SK-N-SH (cell line): ENCODE data around the gene KCNK4. TPM values are rescaled to one million over a fixed set of nuclear protein-coding genes. Genes with fewer than 3 reads are reported as not detected.
A peak's percentile ranks its signal among the peaks of the same experiment; 100 is the strongest.

Source experiments
- CTCF ChIA-PET: fragments of 300-600, 350-600 bp; formaldehyde crosslinking; extraction: SDS; loops from one replicate; lab custom pipeline; 2021; lab: Yijun Ruan, JAX
- POLR2A ChIA-PET: fragments of 350-600 bp; sonication (Branson Sonifier 250); formaldehyde crosslinking; extraction: SDS; loops from one replicate; lab custom pipeline; 2020; ENCODE audit warnings: antibody characterized with exemption, inconsistent platforms; lab: Yijun Ruan, JAX
- DNase-seq: peaks from one replicate; pipeline ENCODE4 v3.0.0; 2012
- H2AFZ ChIP-seq: fragments of 200-600 bp; sonication (generic); 2 replicates; pipeline ENCODE4 v1.8.1; 2016; ENCODE audit warnings: antibody characterized with exemption, mild to moderate bottlenecking, low read depth
- H3F3A ChIP-seq: fragments of 200-600 bp; sonication (generic); replicated peaks from 2 replicates; pipeline ENCODE3; 2016; ENCODE audit warnings: antibody characterized with exemption, mild to moderate bottlenecking; ENCODE audit not compliant: insufficient read depth
- H3K27ac ChIP-seq, 2 experiments: fragments of 200-500 bp in 1 of 2; fragments of 200-600 bp in 1 of 2; sonication (Bioruptor generic) in 1 of 2; sonication (generic), shearing (Covaris generic) in 1 of 2; 2 replicates each; pipeline versions ENCODE4 v1.5.1 to v1.6.1; 2014 to 2016; ENCODE audit warnings: low read depth in 2 of 2, inconsistent platforms in 1 of 2, low read length in 1 of 2, mild to moderate bottlenecking in 1 of 2, mixed read lengths in 1 of 2
- H3K27me3 ChIP-seq: fragments of 200-600 bp; sonication (generic), shearing (Covaris generic); 2 replicates; pipeline ENCODE4 v1.6.1; 2016; ENCODE audit warnings: mixed run types; ENCODE audit not compliant: insufficient read depth
- H3K36me3 ChIP-seq, 2 experiments: fragments of 200-500 bp in 1 of 2; fragments of 200-600 bp in 1 of 2; sonication (Bioruptor generic) in 1 of 2; sonication (generic) in 1 of 2; replicated peaks in 1 of 2; 2 replicates each; pipeline versions ENCODE3 to v1.5.1; 2014 to 2016; ENCODE audit warnings: low read length in 1 of 2, mild to moderate bottlenecking in 1 of 2; ENCODE audit not compliant: insufficient read depth in 2 of 2, control insufficient read depth in 1 of 2
- H3K4me1 ChIP-seq, 2 experiments: fragments of 200-500 bp in 1 of 2; fragments of 200-600 bp in 1 of 2; sonication (Bioruptor generic) in 1 of 2; sonication (generic), shearing (Covaris generic) in 1 of 2; 2 replicates each; pipeline versions ENCODE4 v1.5.1 to v1.6.1; 2014 to 2016; ENCODE audit warnings: low read depth in 1 of 2, low read length in 1 of 2, mixed run types in 1 of 2; ENCODE audit not compliant: insufficient read depth in 2 of 2, control insufficient read depth in 1 of 2
- H3K4me2 ChIP-seq: fragments of 200-600 bp; sonication (generic), shearing (Covaris generic); 2 replicates; pipeline ENCODE4 v1.6.1; 2017; ENCODE audit warnings: mixed run types
- H3K4me3 ChIP-seq, 2 experiments: fragments of 200-500 bp in 1 of 2; fragments of 200-600 bp in 1 of 2; sonication (Bioruptor generic) in 1 of 2; sonication (generic), shearing (Covaris generic) in 1 of 2; 2 replicates each; pipeline versions ENCODE4 v1.5.1 to v1.8.1; 2014 to 2016; ENCODE audit warnings: low read depth in 2 of 2, inconsistent platforms in 1 of 2, low read length in 1 of 2, mild to moderate bottlenecking in 1 of 2, mixed read lengths in 1 of 2, moderate library complexity in 1 of 2
- H3K79me2 ChIP-seq: fragments of 200-600 bp; sonication (generic); 2 replicates; pipeline ENCODE4 v1.8.1; 2017; ENCODE audit warnings: mild to moderate bottlenecking; ENCODE audit not compliant: insufficient read depth
- H3K9ac ChIP-seq: fragments of 200-600 bp; sonication (generic); 2 replicates; pipeline ENCODE4 v1.6.1; 2017; ENCODE audit warnings: mixed run types
- H3K9me2 ChIP-seq: fragments of 200-600 bp; sonication (generic); 2 replicates; pipeline ENCODE4 v1.6.1; 2017; ENCODE audit warnings: mixed run types
- H3K9me3 ChIP-seq: fragments of 200-600 bp; sonication (generic); 2 replicates; pipeline ENCODE4 v1.6.1; 2017; ENCODE audit warnings: mixed run types, mild to moderate bottlenecking, moderate library complexity
- H4K20me1 ChIP-seq: fragments of 200-600 bp; sonication (generic); 2 replicates; pipeline ENCODE4 v1.6.1; 2017; ENCODE audit warnings: mild to moderate bottlenecking, mixed run types; ENCODE audit not compliant: insufficient read depth
- ELF1 ChIP-seq: IDR thresholded peaks from 2 replicates; pipeline ENCODE4 v1.4.0; 2012
- EP300 ChIP-seq, 2 experiments: IDR thresholded peaks; 2 replicates each; pipeline versions ENCODE4 v1.4.0 to v1.6.1; 2012; ENCODE audit warnings: borderline replicate concordance in 1 of 2, low read depth in 1 of 2, low read length in 1 of 2
- EZH2phosphoT487 ChIP-seq: fragments of 200-600 bp; sonication (generic); IDR thresholded peaks from 2 replicates; pipeline ENCODE4 v1.6.1; 2017; ENCODE audit warnings: low read depth, mixed run types, mild to moderate bottlenecking, antibody characterized with exemption, moderate library complexity, borderline replicate concordance
- GABPA ChIP-seq: IDR thresholded peaks from 2 replicates; pipeline ENCODE4 v1.4.0; 2012; ENCODE audit warnings: low read depth, mild to moderate bottlenecking
- GATA2 ChIP-seq: sonication (generic); formaldehyde crosslinking; IDR thresholded peaks from 2 replicates; pipeline ENCODE4 v1.5.0; 2020; ENCODE audit warnings: mild to moderate bottlenecking, missing genetic modification reagents
- JUND ChIP-seq: IDR thresholded peaks from 2 replicates; pipeline ENCODE4 v1.4.0; 2012
- MAX ChIP-seq: IDR thresholded peaks from 2 replicates; pipeline ENCODE4 v1.4.0; 2012; ENCODE audit warnings: low read depth
- MEF2A ChIP-seq: IDR thresholded peaks from 2 replicates; pipeline ENCODE4 v1.4.0; 2012; ENCODE audit warnings: low read depth, borderline replicate concordance
- NFIC ChIP-seq: IDR thresholded peaks from 2 replicates; pipeline ENCODE4 v1.4.0; 2012; ENCODE audit warnings: borderline replicate concordance
- PBX3 ChIP-seq: IDR thresholded peaks from 2 replicates; pipeline ENCODE4; 2012
- RCOR1 ChIP-seq: fragments of 150-350 bp; IDR thresholded peaks from 2 replicates; pipeline ENCODE4 v1.6.1; 2017; ENCODE audit warnings: antibody characterized with exemption, low read length
- REST ChIP-seq: IDR thresholded peaks from 2 replicates; pipeline ENCODE4 v1.6.1; 2012; ENCODE audit warnings: mild to moderate bottlenecking, low read depth, low read length, moderate library complexity
- RFX5 ChIP-seq: IDR thresholded peaks from 2 replicates; pipeline ENCODE4 v1.6.1; 2012; ENCODE audit warnings: mild to moderate bottlenecking, improper control_type of control experiment, low read length
- TCF12 ChIP-seq: IDR thresholded peaks from 2 replicates; pipeline ENCODE4 v1.4.0; 2012
- TEAD4 ChIP-seq: IDR thresholded peaks from 2 replicates; pipeline ENCODE4 v1.4.0; 2012; ENCODE audit warnings: mild to moderate bottlenecking, borderline replicate concordance; ENCODE audit not compliant: insufficient read depth
- USF2 ChIP-seq: fragments of 150-350 bp; IDR thresholded peaks from 2 replicates; pipeline ENCODE4 v1.6.1; 2017; ENCODE audit warnings: antibody characterized with exemption, low read length, low read depth, borderline replicate concordance
- YY1 ChIP-seq: IDR thresholded peaks from 2 replicates; pipeline ENCODE4 v1.4.0; 2012; ENCODE audit warnings: low read depth, mild to moderate bottlenecking
- WGBS: methylation state at CpG from one replicate; pipeline ENCODE4 v1.1.6; 2017; ENCODE audit warnings: low lambda C conversion rate; 5-methylcytosine and 5-hydroxymethylcytosine counted together
- polyA plus RNA-seq, 3 experiments: library from polyadenylated mRNA; depleted of rRNA; stranded (reverse); fragments of >200 nt; gene quantifications; 2 replicates each; pipeline ENCODE4 v1.2.3, GENCODE V29; 2012

Gene KCNK4
- polyA plus RNA-seq, 1 of the 3 experiments (the other 2 are of a cell fraction) = 0.16 TPM

- Histone ChIP-seq H3K4me1 (peaks cover 5 to 18% of the 10 kb centered on the region in 2 experiments; a peak in 2 of 4 replicates), H3F3A (peaks cover 12% of the 10 kb centered on the region), H3K27ac (peak overlapping the region; percentile 83 to 96; a peak in 3 of 4 replicates), H3K79me2 (peaks cover 22% of the 10 kb centered on the region; the same call in 1 of the 2 replicates), H3K4me3 (no peak overlapping the region), H4K20me1 (no peaks in the 10 kb centered on the region), H3K9ac (0 out of 2 replicates have a peak overlapping the region, but pooled peaks have one; percentile 68), H3K9me3 (no peaks in the 10 kb centered on the region), H3K36me3 (peaks cover 0 to 2% of the 10 kb centered on the region in 2 experiments), H3K9me2 (no peaks in the 10 kb centered on the region), H2AFZ (no peak overlapping the region), H3K4me2 (peak overlapping the region; percentile 84), H3K27me3 (no peaks in the 10 kb centered on the region)
- WGBS = 96% methylated on average over 11 of the region's 13 CpGs
- CTCF ChIA-PET = interaction anchor here (0.9 to 6.7 kb wide), 28 partner anchors 8 to 814 kb away, joined by 3 to 196 read pairs (median 6); partner anchors contain the start of genes BAD, FERMT3, GPR137 and KCNK4
- POLR2A ChIA-PET = interaction anchor here (0.7 to 5.8 kb wide), 10 partner anchors 14 to 134 kb away, joined by 3 to 54 read pairs (median 4); partner anchors contain the start of genes FKBP2, PRDX5 and TRMT112
- TF ChIP-seq ELF1 (no peak), REST (no peak), YY1 (no peak), JUND (no peak), MEF2A (no peak), USF2 (no peak), EZH2phosphoT487 (no peak), RCOR1 (no peak), GABPA (no peak), TCF12 (no peak), EP300 (IDR thresholded peaks at IDR 0.05; ENCODE audit: borderline replicate concordance in 1 of 2, low read depth in 1 of 2, low read length in 1 of 2) (no peak), MAX (no peak), NFIC (no peak), RFX5 (no peak), PBX3 (no peak), TEAD4 (no peak), GATA2 (CRISPR knock-in tag) (no peak)
- no peak for DNase-seq
Observed at GRCh38 chr11:64303109-64304031, 12.3 kb downstream of the KCNK4 start.
